Panc1 (cell line): ENCODE data around the gene HSD17B2. TPM values are rescaled to one million over a fixed set of nuclear protein-coding genes. Genes with fewer than 3 reads are reported as not detected.

Source experiments
- ATAC-seq: fragments of 200-7000 bp; cut with Tn5 transposase; 2 replicates; pipeline ENCODE4 v1.9.1; 2020; ENCODE audit warnings: mild to moderate bottlenecking, moderate library complexity
- BruUV-seq: library from RNA; stranded (reverse); fragments of 400-500 nt; replicated peaks from 2 replicates; lab custom pipeline; 2021; lab: Mats Ljungman, UMichigan
- CTCF ChIA-PET: fragments of 300-600 bp; sonication (Branson Sonifier 250); formaldehyde crosslinking; loops from one replicate; lab custom pipeline; 2022; ENCODE audit warnings: antibody characterized with exemption; lab: Charles Lee
- POLR2A ChIA-PET: fragments of 300-600 bp; sonication (Branson Sonifier 250); formaldehyde crosslinking; loops from one replicate; lab custom pipeline; 2022; ENCODE audit warnings: antibody characterized with exemption; lab: Charles Lee
- DNase-seq: peaks from one replicate; pipeline ENCODE4 v3.0.0-alpha.2; 2010; ENCODE audit warnings: low read depth, low spot score
- H3K27ac ChIP-seq: 2 replicates; pipeline ENCODE4 v1.5.1; 2011; ENCODE audit warnings: mild to moderate bottlenecking, low read length, inconsistent platforms
- H3K27me3 ChIP-seq: fragments of 200-500 bp; sonication (Bioruptor generic); 2 replicates; pipeline ENCODE4 v1.6.0; 2014; ENCODE audit warnings: low read length, inconsistent platforms; ENCODE audit not compliant: control insufficient read depth, insufficient read depth
- H3K36me3 ChIP-seq: fragments of 200-500 bp; sonication (Bioruptor generic); 2 replicates; pipeline ENCODE4 v1.5.1; 2014; ENCODE audit warnings: inconsistent platforms, mild to moderate bottlenecking, low read length, moderate library complexity; ENCODE audit not compliant: control insufficient read depth, insufficient read depth
- H3K4me1 ChIP-seq: 2 replicates; pipeline ENCODE4 v1.5.1; 2011; ENCODE audit warnings: inconsistent platforms, mild to moderate bottlenecking, low read length, moderate library complexity; ENCODE audit not compliant: control insufficient read depth, insufficient read depth
- H3K4me3 ChIP-seq, 2 experiments: 2 replicates each; pipeline ENCODE4 v1.5.1; 2011 to 2012; ENCODE audit warnings: low read depth in 2 of 2, low read length in 2 of 2, mild to moderate bottlenecking in 2 of 2, inconsistent platforms in 1 of 2, moderate library complexity in 1 of 2
- H3K9me3 ChIP-seq: fragments of 200-500 bp; sonication (Bioruptor generic); 2 replicates; pipeline ENCODE4 v1.5.1; 2014; ENCODE audit warnings: low read depth, mild to moderate bottlenecking, inconsistent platforms, low read length, moderate library complexity; ENCODE audit not compliant: control insufficient read depth, insufficient read depth
- POLR2AphosphoS5 ChIP-seq: IDR thresholded peaks from 2 replicates; pipeline ENCODE4 v1.6.1; 2012; ENCODE audit warnings: mild to moderate bottlenecking, low read depth, low read length, moderate library complexity
- SIN3A ChIP-seq: IDR thresholded peaks from 2 replicates; pipeline ENCODE4 v1.6.1; 2012; ENCODE audit warnings: low read depth, mild to moderate bottlenecking, low read length, moderate library complexity, borderline replicate concordance; ENCODE audit not compliant: insufficient read depth
- TCF7L2 ChIP-seq: IDR thresholded peaks from 2 replicates; pipeline ENCODE4 v1.6.1; 2011; ENCODE audit warnings: mild to moderate bottlenecking, low read depth, low read length, inconsistent platforms
- in situ Hi-C: cut with HindIII; loops from 2 replicates; pipeline ENCODE4 v1.10.0; 2016; ENCODE audit warnings: low sequenced_read_pairs, low pct_unique_long_range_greater_than_20kb
- intact Hi-C: fragments of 100-400 bp; cut with micrococcal nuclease; formaldehyde crosslinking; loops from one replicate; pipeline ENCODE4 v1.10.0; 2022; ENCODE audit not compliant: unreplicated experiment
- total RNA-seq: library from RNA; stranded (reverse); gene quantifications from one replicate; pipeline ENCODE4 v1.2.1, GENCODE V29; 2021; ENCODE audit not compliant: unreplicated experiment
- TF ChIP-seq, protein P1 (sequence below), 2 experiments: IDR thresholded peaks; 2 replicates each; pipeline ENCODE4 v1.6.1; 2011 to 2012; ENCODE audit warnings: low read depth in 2 of 2, control low read depth in 1 of 2, low read length in 1 of 2, mild to moderate bottlenecking in 1 of 2, moderate library complexity in 1 of 2; ENCODE audit not compliant: insufficient read depth in 1 of 2
- TF ChIP-seq, protein P2 (sequence below): fragments of 450-650 bp; IDR thresholded peaks from 2 replicates; pipeline ENCODE4 v1.5.1; 2017; ENCODE audit warnings: mild to moderate bottlenecking

Gene HSD17B2
- total RNA-seq, 1 experiment from 2014 or later: 0.41 TPM

DNA sequence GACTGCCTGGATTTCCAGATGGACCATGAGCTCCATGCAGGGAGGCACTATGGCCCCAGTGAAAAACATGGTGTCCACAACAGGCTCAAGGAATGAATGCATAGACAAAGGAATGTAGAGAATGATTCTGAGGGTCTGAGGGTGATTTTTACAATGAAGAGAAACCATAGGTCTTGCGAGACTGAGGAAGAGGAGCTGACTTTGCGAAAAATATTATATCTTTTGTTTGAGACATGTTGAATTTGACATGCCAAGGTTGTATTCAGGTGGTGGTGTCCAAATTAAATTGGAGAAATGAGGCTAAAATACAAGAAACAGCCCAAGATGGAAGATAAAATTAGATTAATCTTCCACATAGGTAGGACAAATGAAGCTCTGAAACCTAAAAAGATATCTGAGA lies 12.7 kb downstream of the HSD17B2 start:
- Histone ChIP-seq H3K4me3 (no peak overlapping the region), H3K36me3 (no peaks in the 10 kb centered on the region), H3K4me1 (no peaks in the 10 kb centered on the region), H3K27me3 (peaks cover 2% of the 10 kb centered on the region; the same call in 1 of the 2 replicates), H3K9me3 (no peaks in the 10 kb centered on the region), H3K27ac (no peak overlapping the region)
- TF ChIP-seq POLR2AphosphoS5 (no peak), SIN3A (no peak)
- TF ChIP-seq, protein P1, sequence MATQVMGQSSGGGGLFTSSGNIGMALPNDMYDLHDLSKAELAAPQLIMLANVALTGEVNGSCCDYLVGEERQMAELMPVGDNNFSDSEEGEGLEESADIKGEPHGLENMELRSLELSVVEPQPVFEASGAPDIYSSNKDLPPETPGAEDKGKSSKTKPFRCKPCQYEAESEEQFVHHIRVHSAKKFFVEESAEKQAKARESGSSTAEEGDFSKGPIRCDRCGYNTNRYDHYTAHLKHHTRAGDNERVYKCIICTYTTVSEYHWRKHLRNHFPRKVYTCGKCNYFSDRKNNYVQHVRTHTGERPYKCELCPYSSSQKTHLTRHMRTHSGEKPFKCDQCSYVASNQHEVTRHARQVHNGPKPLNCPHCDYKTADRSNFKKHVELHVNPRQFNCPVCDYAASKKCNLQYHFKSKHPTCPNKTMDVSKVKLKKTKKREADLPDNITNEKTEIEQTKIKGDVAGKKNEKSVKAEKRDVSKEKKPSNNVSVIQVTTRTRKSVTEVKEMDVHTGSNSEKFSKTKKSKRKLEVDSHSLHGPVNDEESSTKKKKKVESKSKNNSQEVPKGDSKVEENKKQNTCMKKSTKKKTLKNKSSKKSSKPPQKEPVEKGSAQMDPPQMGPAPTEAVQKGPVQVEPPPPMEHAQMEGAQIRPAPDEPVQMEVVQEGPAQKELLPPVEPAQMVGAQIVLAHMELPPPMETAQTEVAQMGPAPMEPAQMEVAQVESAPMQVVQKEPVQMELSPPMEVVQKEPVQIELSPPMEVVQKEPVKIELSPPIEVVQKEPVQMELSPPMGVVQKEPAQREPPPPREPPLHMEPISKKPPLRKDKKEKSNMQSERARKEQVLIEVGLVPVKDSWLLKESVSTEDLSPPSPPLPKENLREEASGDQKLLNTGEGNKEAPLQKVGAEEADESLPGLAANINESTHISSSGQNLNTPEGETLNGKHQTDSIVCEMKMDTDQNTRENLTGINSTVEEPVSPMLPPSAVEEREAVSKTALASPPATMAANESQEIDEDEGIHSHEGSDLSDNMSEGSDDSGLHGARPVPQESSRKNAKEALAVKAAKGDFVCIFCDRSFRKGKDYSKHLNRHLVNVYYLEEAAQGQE (IDR thresholded peaks at IDR 0.05; ENCODE audit: insufficient read depth in 1 of 2, low read depth in 2 of 2, low read length in 1 of 2): no peak
- TF ChIP-seq, protein P2, sequence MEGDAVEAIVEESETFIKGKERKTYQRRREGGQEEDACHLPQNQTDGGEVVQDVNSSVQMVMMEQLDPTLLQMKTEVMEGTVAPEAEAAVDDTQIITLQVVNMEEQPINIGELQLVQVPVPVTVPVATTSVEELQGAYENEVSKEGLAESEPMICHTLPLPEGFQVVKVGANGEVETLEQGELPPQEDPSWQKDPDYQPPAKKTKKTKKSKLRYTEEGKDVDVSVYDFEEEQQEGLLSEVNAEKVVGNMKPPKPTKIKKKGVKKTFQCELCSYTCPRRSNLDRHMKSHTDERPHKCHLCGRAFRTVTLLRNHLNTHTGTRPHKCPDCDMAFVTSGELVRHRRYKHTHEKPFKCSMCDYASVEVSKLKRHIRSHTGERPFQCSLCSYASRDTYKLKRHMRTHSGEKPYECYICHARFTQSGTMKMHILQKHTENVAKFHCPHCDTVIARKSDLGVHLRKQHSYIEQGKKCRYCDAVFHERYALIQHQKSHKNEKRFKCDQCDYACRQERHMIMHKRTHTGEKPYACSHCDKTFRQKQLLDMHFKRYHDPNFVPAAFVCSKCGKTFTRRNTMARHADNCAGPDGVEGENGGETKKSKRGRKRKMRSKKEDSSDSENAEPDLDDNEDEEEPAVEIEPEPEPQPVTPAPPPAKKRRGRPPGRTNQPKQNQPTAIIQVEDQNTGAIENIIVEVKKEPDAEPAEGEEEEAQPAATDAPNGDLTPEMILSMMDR: no peak
- in situ Hi-C loops: no loop called here
- intact Hi-C loops: no loop called here
- ATAC-seq (no peak), DNase-seq (no peak)
- CTCF ChIA-PET: no interaction called here
- POLR2A ChIA-PET: no interaction called here
- no TSS peak for BruUV-seq

DNA sequence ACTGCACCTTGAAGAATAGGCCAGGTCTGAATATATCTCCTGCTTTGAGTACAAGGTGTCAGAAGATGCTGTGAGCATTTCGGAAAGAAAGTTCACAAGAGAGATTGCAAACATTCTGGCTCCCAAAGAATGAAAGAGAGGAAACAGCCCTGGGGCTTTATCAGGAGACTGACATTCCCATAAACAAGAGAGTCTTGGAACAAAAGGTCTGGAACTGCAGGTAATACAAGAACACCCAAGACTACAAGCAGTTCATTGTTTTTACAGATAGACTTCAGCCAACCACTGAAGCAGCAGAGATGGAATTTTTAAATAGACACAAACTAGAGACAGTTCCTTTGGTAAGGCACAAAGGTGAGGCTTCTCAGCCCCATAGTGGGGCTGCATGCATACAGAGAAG lies 14.4 kb downstream of the HSD17B2 start:
- Histone ChIP-seq H3K9me3 (no peaks in the 10 kb centered on the region), H3K4me1 (no peaks in the 10 kb centered on the region), H3K36me3 (no peaks in the 10 kb centered on the region), H3K27me3 (peaks cover 2% of the 10 kb centered on the region; the same call in 1 of the 2 replicates), H3K4me3 (no peak overlapping the region), H3K27ac (no peak overlapping the region)
- ChIA-PET POLR2A (no interaction called here), CTCF (no interaction called here)
- ATAC-seq (no peak), DNase-seq (no peak)
- intact Hi-C loops (no loop called here), in situ Hi-C loops (no loop called here)
- no TSS peak for BruUV-seq
- no peak for TF ChIP-seq POLR2AphosphoS5
- TF ChIP-seq SIN3A: no peak
- TF ChIP-seq, protein P2: no peak
- TF ChIP-seq, protein P1 (IDR thresholded peaks at IDR 0.05; ENCODE audit: insufficient read depth in 1 of 2, low read depth in 2 of 2, low read length in 1 of 2): no peak
- TF ChIP-seq TCF7L2: no peak
